ENCODE results near the gene APOE. TPM values are rescaled to one million over a fixed set of nuclear protein-coding genes. Genes with fewer than 3 reads are reported as not detected.

Gene APOE
- total and polyA plus RNA-seq, 12 donors: 569 to 21,602 (median 8,894) TPM

- H3K27me3 ChIP-seq: no peaks in the 10 kb centered on the region
- WGBS, 4 donors: 88 to 91% (median 90%) methylated on average over 7 to 19 of the region's 19 CpGs
- peaks cover 0 to 60% of the 10 kb centered on the region in 2 donors for H3K36me3 ChIP-seq (replicated peaks in 1 of 2)
- TF ChIP-seq POLR2A (IDR thresholded peaks at IDR 0.05) (no peak), CTCF (IDR thresholded peaks at IDR 0.05) (no peak)
- no peak for DNase-seq
- H3K27ac ChIP-seq: no peak overlapping the region
- peaks cover 16 to 22% of the 10 kb centered on the region in 2 donors for H3K4me1 ChIP-seq (replicated peaks in 1 of 2)
- intact Hi-C loops (cut with DNase I): loop anchor here (5.0 to 10.0 kb wide), 3 partner anchors 52 to 167 kb away; no protein-coding TSS in a partner anchor
- no peak overlapping the region for H3K4me3 ChIP-seq
- no peaks in the 10 kb centered on the region for H3K9me3 ChIP-seq (replicated peaks in 1 of 3)
Measured at GRCh38 chr19:44900328-44901244, 5.0 kb upstream of the APOE start.

- no peaks in the 10 kb centered on the region for H3K9me3 ChIP-seq (replicated peaks in 1 of 3)
- H3K27me3 ChIP-seq: no peaks in the 10 kb centered on the region
- intact Hi-C loops (cut with DNase I): loop anchor here (5.0 to 10.0 kb wide), 3 partner anchors 49 to 164 kb away; no protein-coding TSS in a partner anchor
- WGBS, 4 donors: 70 to 76% (median 71%) methylated on average over 4 to 15 of the region's 15 CpGs
- H3K36me3 ChIP-seq (replicated peaks in 1 of 2): peaks cover 0 to 36% of the 10 kb centered on the region in 2 donors
- no peak overlapping the region for H3K4me3 ChIP-seq
- DNase-seq: no peak
- peak overlapping the region in 1 of 5 donors; percentile 83 for H3K27ac ChIP-seq
- TF ChIP-seq CTCF (IDR thresholded peaks at IDR 0.05): no peak
- no peak for TF ChIP-seq POLR2A (IDR thresholded peaks at IDR 0.05)
- H3K4me1 ChIP-seq (replicated peaks in 1 of 2): peaks cover 16 to 31% of the 10 kb centered on the region in 2 donors
Measured at GRCh38 chr19:44903216-44903601, 2.4 kb upstream of the APOE start.

- peak; percentile 69 to 89 (median 80) for DNase-seq
- TF ChIP-seq CTCF (IDR thresholded peaks at IDR 0.05) (peak; percentile 98 to 99 (median 98)), POLR2A (IDR thresholded peaks at IDR 0.05) (no peak)
- H3K27ac ChIP-seq: peak overlapping the region; percentile 7 to 84 (median 82)
- no peaks in the 10 kb centered on the region for H3K9me3 ChIP-seq (replicated peaks in 1 of 3)
- H3K4me3 ChIP-seq: no peak overlapping the region
- H3K4me1 ChIP-seq (replicated peaks in 1 of 2): peaks cover 16 to 31% of the 10 kb centered on the region in 2 donors
- 1 to 11% (median 9%) methylated on average over 16 to 24 of the region's 24 CpGs for WGBS, 4 donors
- H3K36me3 ChIP-seq (replicated peaks in 1 of 2): peaks cover 0 to 40% of the 10 kb centered on the region in 2 donors
- no peaks in the 10 kb centered on the region for H3K27me3 ChIP-seq
- intact Hi-C loops (cut with DNase I): loop anchor here (2.0 to 10.0 kb wide), 4 partner anchors 47 to 163 kb away; no protein-coding TSS in a partner anchor
Measured at GRCh38 chr19:44903602-44904425, 1.8 kb upstream of the APOE start.
